ENCODE data around the gene IMMP2L.

DNA sequence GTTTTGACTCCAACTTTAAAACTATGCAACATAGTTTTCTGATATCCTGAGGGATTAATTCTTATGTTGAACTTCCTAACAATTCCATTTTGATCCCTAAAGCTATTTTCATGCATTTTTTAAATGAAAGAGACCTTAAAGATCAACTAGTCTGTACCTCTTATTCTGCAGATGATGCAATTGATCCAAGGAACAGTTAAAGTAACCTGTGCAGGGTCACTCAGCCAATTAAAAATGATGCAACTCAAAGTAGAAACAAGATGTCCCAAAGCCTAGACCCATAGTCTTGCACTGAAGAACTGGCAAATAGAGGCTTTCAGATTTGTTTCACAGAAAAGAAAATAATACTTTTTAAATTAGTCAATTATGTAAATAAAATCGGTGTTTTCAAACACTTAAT, 86.3 kb downstream of the IMMP2L start:
- TF ChIP-seq GABPA (IDR thresholded peaks at IDR 0.05; ENCODE audit: low read depth, low read length), result no peak
- no peak for TF ChIP-seq GABPA (CRISPR knock-in tag; IDR thresholded peaks at IDR 0.05; ENCODE audit: low read depth)
- no peak for TF ChIP-seq HCFC1 (IDR thresholded peaks at IDR 0.05; ENCODE audit: low read depth, low read length)
- TF ChIP-seq RAD21 (CRISPR knock-in tag; IDR thresholded peaks at IDR 0.05), result no peak
- TF ChIP-seq TBX3 (IDR thresholded peaks at IDR 0.05; ENCODE audit: borderline replicate concordance), result no peak
- no peak for TF ChIP-seq SIN3A (IDR thresholded peaks at IDR 0.05; ENCODE audit: borderline replicate concordance, low read depth, low read length)
- no peak for TF ChIP-seq ESRRA (CRISPR knock-in tag; IDR thresholded peaks at IDR 0.05; ENCODE audit: low read depth)
- no peak for TF ChIP-seq POLR2A (IDR thresholded peaks at IDR 0.05; ENCODE audit: insufficient read depth in 1 of 2, low read depth in 2 of 2, low read length in 2 of 2)
- TF ChIP-seq ISX (CRISPR knock-in tag; conservative IDR thresholded peaks at IDR 0.05), result no peak

All from HepG2 (cell line).